Neural progenitor cell (in vitro differentiated cells): Measurements from ENCODE around the gene RCSD1. TPM values are rescaled to one million over a fixed set of nuclear protein-coding genes. Genes with fewer than 3 reads are reported as not detected.
A peak's percentile ranks its signal among the peaks of the same experiment; 100 is the strongest.

ENCODE experiments used
- DNase-seq: peaks from one replicate; pipeline ENCODE4 v3.0.0-alpha.2; 2016; ENCODE audit warnings: low spot score
- H2AFZ ChIP-seq: fragments of 200-600 bp; sonication (generic); replicated peaks from 2 replicates; pipeline ENCODE4 v1.6.1; 2016; ENCODE audit warnings: antibody characterized with exemption
- H3F3A ChIP-seq: fragments of 200-600 bp; sonication (generic); 2 replicates; pipeline ENCODE4 v1.6.1; 2016; ENCODE audit warnings: antibody characterized with exemption, low read depth
- H3K27ac ChIP-seq: fragments of 200-600 bp; sonication (generic); 2 replicates; pipeline ENCODE4 v1.5.1; 2016; ENCODE audit warnings: mild to moderate bottlenecking
- H3K27me3 ChIP-seq: fragments of 200-600 bp; sonication (generic); 2 replicates; pipeline ENCODE4 v1.6.1; 2016; ENCODE audit warnings: mild to moderate bottlenecking, moderate library complexity
- H3K36me3 ChIP-seq: fragments of 200-600 bp; sonication (generic); 2 replicates; pipeline ENCODE4 v1.5.1; 2016
- H3K4me1 ChIP-seq: fragments of 200-600 bp; sonication (generic); 2 replicates; pipeline ENCODE4 v1.6.1; 2016; ENCODE audit warnings: mixed run types
- H3K4me2 ChIP-seq: fragments of 200-600 bp; sonication (generic); 2 replicates; pipeline ENCODE4 v1.6.1; 2016
- H3K4me3 ChIP-seq: fragments of 200-600 bp; sonication (generic); 2 replicates; pipeline ENCODE4 v1.5.1; 2016
- H3K79me2 ChIP-seq: fragments of 200-600 bp; sonication (generic); 2 replicates; pipeline ENCODE4 v1.6.1; 2016; ENCODE audit warnings: low read depth
- H3K9ac ChIP-seq: fragments of 200-600 bp; sonication (generic); 2 replicates; pipeline ENCODE4 v1.6.1; 2016
- H3K9me3 ChIP-seq: fragments of 200-600 bp; sonication (generic); 2 replicates; pipeline ENCODE4 v1.5.1; 2016; ENCODE audit warnings: low read depth
- H4K20me1 ChIP-seq: fragments of 200-600 bp; sonication (generic); 2 replicates; pipeline ENCODE4 v1.6.1; 2016; ENCODE audit warnings: low read depth
- H3K27ac Mint-ChIP-seq: 3 replicates; pipeline ENCODE4 v1.8.0; 2021; ENCODE audit warnings: mixed read lengths
- H3K27me3 Mint-ChIP-seq: 2 replicates; pipeline ENCODE4 v1.8.0; 2022; ENCODE audit warnings: low read depth, mild to moderate bottlenecking, inconsistent platforms, moderate library complexity, mixed read lengths; ENCODE audit not compliant: insufficient read depth
- H3K36me3 Mint-ChIP-seq: 3 replicates; pipeline ENCODE4 v1.8.0; 2021; ENCODE audit warnings: mixed read lengths
- H3K4me1 Mint-ChIP-seq: 3 replicates; pipeline ENCODE4 v1.8.0; 2021; ENCODE audit warnings: mixed read lengths
- H3K4me3 Mint-ChIP-seq: 3 replicates; pipeline ENCODE4 v1.8.0; 2021; ENCODE audit warnings: mild to moderate bottlenecking, moderate library complexity, mixed read lengths
- H3K9me3 Mint-ChIP-seq: 3 replicates; pipeline ENCODE4 v1.8.0; 2020; ENCODE audit warnings: mixed read lengths
- EZH2 ChIP-seq: fragments of 200-600 bp; sonication (generic); IDR thresholded peaks from 2 replicates; pipeline ENCODE4 v1.6.1; 2017; ENCODE audit warnings: antibody characterized with exemption, mild to moderate bottlenecking, moderate library complexity
- EZH2phosphoT487 ChIP-seq: fragments of 200-600 bp; sonication (generic); IDR thresholded peaks from 2 replicates; pipeline ENCODE4 v1.6.1; 2017; ENCODE audit warnings: antibody characterized with exemption
- total RNA-seq: library from RNA; depleted of rRNA; stranded (reverse); fragments of >200 nt; gene quantifications from 2 replicates; pipeline ENCODE4 v1.2.3, GENCODE V29; 2015; ENCODE audit warnings: low replicate concordance
- TF ChIP-seq, protein P1 (sequence below): fragments of 200-600 bp; sonication (generic); IDR thresholded peaks from 2 replicates; pipeline ENCODE4 v1.5.1; 2017; ENCODE audit warnings: antibody characterized with exemption, mild to moderate bottlenecking

RCSD1 gene
- total RNA-seq, 1 donor from 2014 or later, result 0.06 TPM

DNA sequence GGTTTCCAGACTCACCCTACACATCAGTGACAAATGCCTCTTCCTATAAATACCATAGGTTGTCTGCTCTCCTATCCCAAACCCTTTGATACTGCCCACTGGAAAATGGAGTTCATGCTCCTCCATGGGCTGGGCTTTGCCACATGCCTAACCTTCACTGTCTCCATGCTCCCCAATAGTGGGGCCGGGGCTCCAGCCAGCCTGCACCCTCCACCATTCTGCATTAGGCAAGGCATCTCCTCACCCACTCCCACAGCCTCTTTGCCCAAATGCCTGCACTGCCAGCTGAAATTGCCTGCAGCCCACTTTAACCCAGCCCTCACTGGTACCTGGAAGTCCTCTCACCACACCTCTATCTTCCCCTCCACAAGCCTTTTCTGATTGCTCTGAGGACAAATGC is 73.5 kb downstream of the RCSD1 start:
- Histone ChIP-seq H3K79me2 (no peaks in the 10 kb centered on the region), H3K4me3 (no peak overlapping the region), H2AFZ (no peak overlapping the region), H3K27ac (no peak overlapping the region), H3K4me1 (peaks cover 28% of the 10 kb centered on the region), H3F3A (peaks cover 37% of the 10 kb centered on the region), H3K27me3 (no peaks in the 10 kb centered on the region), H3K9me3 (no peaks in the 10 kb centered on the region), H3K4me2 (no peak overlapping the region), H3K36me3 (no peaks in the 10 kb centered on the region), H3K9ac (no peak overlapping the region), H4K20me1 (no peaks in the 10 kb centered on the region)
- H3K4me3 Mint-ChIP-seq, result no peak overlapping the region
- no peak for DNase-seq
- H3K36me3 Mint-ChIP-seq, result no peaks in the 10 kb centered on the region
- H3K27me3 Mint-ChIP-seq, result peaks cover 2% of the 10 kb centered on the region
- H3K9me3 Mint-ChIP-seq, result peaks cover 5% of the 10 kb centered on the region
- peaks cover 36% of the 10 kb centered on the region for H3K4me1 Mint-ChIP-seq
- no peak overlapping the region for H3K27ac Mint-ChIP-seq
- TF ChIP-seq EZH2 (no peak), EZH2phosphoT487 (no peak)
- TF ChIP-seq, protein P1, sequence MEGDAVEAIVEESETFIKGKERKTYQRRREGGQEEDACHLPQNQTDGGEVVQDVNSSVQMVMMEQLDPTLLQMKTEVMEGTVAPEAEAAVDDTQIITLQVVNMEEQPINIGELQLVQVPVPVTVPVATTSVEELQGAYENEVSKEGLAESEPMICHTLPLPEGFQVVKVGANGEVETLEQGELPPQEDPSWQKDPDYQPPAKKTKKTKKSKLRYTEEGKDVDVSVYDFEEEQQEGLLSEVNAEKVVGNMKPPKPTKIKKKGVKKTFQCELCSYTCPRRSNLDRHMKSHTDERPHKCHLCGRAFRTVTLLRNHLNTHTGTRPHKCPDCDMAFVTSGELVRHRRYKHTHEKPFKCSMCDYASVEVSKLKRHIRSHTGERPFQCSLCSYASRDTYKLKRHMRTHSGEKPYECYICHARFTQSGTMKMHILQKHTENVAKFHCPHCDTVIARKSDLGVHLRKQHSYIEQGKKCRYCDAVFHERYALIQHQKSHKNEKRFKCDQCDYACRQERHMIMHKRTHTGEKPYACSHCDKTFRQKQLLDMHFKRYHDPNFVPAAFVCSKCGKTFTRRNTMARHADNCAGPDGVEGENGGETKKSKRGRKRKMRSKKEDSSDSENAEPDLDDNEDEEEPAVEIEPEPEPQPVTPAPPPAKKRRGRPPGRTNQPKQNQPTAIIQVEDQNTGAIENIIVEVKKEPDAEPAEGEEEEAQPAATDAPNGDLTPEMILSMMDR, result no peak

DNA sequence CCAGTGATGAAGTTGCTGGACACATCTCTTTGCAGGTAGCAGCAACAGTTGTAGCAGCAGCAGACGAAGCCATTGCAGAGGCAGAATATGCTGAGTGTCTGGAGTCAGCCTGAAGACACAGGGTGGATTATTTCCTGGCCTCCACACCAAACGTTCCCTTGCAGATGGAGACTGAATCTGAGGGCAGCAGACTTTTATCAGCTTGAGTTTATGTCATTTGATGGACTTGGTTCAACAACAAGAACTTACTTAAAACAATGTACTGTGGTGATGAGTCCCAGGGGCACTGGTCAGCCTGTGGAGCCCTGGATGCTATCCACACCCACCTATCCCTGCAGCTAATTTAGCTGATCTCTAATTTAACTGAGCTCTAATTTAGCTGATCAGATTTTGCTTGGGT is 74.7 kb downstream of the RCSD1 start:
- Histone ChIP-seq H3K4me2 (no peak overlapping the region), H3F3A (peaks cover 39% of the 10 kb centered on the region), H3K9ac (no peak overlapping the region), H2AFZ (no peak overlapping the region), H3K4me3 (no peak overlapping the region), H3K27me3 (no peaks in the 10 kb centered on the region), H3K4me1 (peaks cover 33% of the 10 kb centered on the region), H4K20me1 (no peaks in the 10 kb centered on the region), H3K9me3 (no peaks in the 10 kb centered on the region), H3K79me2 (no peaks in the 10 kb centered on the region), H3K27ac (no peak overlapping the region), H3K36me3 (no peaks in the 10 kb centered on the region)
- no peaks in the 10 kb centered on the region for H3K9me3 Mint-ChIP-seq
- H3K27me3 Mint-ChIP-seq, result peaks cover 2% of the 10 kb centered on the region
- H3K27ac Mint-ChIP-seq, result peak overlapping the region; percentile 36
- H3K4me3 Mint-ChIP-seq, result peak overlapping the region; percentile 6
- H3K36me3 Mint-ChIP-seq, result no peaks in the 10 kb centered on the region
- H3K4me1 Mint-ChIP-seq, result peaks cover 39% of the 10 kb centered on the region
- no peak for TF ChIP-seq EZH2
- TF ChIP-seq, protein P1, result no peak
- TF ChIP-seq EZH2phosphoT487, result no peak
- DNase-seq, result no peak

DNA sequence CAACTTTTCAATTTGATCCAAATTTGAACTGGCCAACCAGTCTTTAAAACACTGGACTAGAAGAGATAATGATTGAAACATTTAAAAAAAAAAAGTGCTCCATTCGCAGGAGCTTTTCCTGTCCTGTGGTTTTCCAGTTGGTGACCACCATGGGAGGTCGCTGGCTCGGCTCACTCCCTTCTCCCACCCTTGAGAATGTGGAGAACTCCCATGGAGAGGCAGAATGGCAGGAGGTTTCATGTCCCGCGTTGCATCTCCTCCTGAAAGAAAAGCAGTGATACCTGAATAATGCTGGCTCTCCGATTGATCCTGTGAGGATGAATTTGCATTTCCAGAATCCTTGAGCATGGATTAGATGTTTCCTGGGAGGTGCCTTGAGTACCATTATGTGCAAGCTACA is 75.2 kb downstream of the RCSD1 start:
- Mint-ChIP-seq H3K4me3 (no peak overlapping the region), H3K4me1 (peaks cover 39% of the 10 kb centered on the region), H3K27ac (no peak overlapping the region), H3K36me3 (no peaks in the 10 kb centered on the region), H3K27me3 (peaks cover 4% of the 10 kb centered on the region), H3K9me3 (no peaks in the 10 kb centered on the region)
- TF ChIP-seq EZH2phosphoT487 (no peak), EZH2 (no peak)
- TF ChIP-seq, protein P1, result no peak
- no peaks in the 10 kb centered on the region for H3K9me3 ChIP-seq
- peak overlapping the region; percentile 67 for H3K4me2 ChIP-seq
- peaks cover 39% of the 10 kb centered on the region for H3F3A ChIP-seq
- no peaks in the 10 kb centered on the region for H3K79me2 ChIP-seq
- no peak overlapping the region for H2AFZ ChIP-seq
- H4K20me1 ChIP-seq, result no peaks in the 10 kb centered on the region
- H3K4me3 ChIP-seq, result no peak overlapping the region
- no peak overlapping the region for H3K27ac ChIP-seq
- H3K9ac ChIP-seq, result no peak overlapping the region
- H3K4me1 ChIP-seq, result peaks cover 37% of the 10 kb centered on the region
- DNase-seq, result peak; percentile 50
- H3K27me3 ChIP-seq, result no peaks in the 10 kb centered on the region
- H3K36me3 ChIP-seq, result no peaks in the 10 kb centered on the region

DNA sequence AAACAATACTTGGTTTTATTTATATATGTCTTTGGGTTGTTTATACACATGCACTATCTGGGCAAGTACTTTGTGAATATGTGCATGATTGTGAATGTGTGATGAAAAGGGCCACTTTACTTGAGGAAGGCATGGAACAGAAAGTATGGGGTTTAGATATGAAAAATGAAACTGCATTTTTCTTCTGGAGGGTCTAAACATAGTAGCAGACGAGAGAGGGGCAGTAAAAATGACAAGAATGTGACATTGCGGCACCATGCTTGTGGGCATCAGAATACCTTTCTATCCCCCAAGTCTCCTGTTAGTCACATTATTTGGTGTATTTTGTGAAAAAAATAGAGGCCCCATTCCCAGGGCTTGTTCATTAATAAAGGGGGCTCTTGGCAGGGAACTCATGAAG is 76.3 kb downstream of the RCSD1 start:
- H3K9me3 ChIP-seq, result no peaks in the 10 kb centered on the region
- H3F3A ChIP-seq, result peaks cover 39% of the 10 kb centered on the region
- H3K9ac ChIP-seq, result no peak overlapping the region
- H3K36me3 Mint-ChIP-seq, result no peaks in the 10 kb centered on the region
- no peak overlapping the region for H3K27ac Mint-ChIP-seq
- H3K27me3 ChIP-seq, result no peaks in the 10 kb centered on the region
- peak overlapping the region; percentile 67 for H3K4me2 ChIP-seq
- no peak overlapping the region for H3K27ac ChIP-seq
- H3K4me3 Mint-ChIP-seq, result no peak overlapping the region
- peaks cover 6% of the 10 kb centered on the region for H3K27me3 Mint-ChIP-seq
- no peak for DNase-seq
- H3K4me3 ChIP-seq, result peak overlapping the region; percentile 8
- H3K4me1 ChIP-seq, result peaks cover 44% of the 10 kb centered on the region
- no peaks in the 10 kb centered on the region for H3K36me3 ChIP-seq
- H4K20me1 ChIP-seq, result no peaks in the 10 kb centered on the region
- H3K4me1 Mint-ChIP-seq, result peaks cover 39% of the 10 kb centered on the region
- TF ChIP-seq, protein P1, result no peak
- TF ChIP-seq EZH2phosphoT487, result no peak
- no peak for TF ChIP-seq EZH2
- no peak overlapping the region for H2AFZ ChIP-seq
- no peaks in the 10 kb centered on the region for H3K79me2 ChIP-seq
- no peaks in the 10 kb centered on the region for H3K9me3 Mint-ChIP-seq
